Measurements from ENCODE around the gene KLHL28. TPM values are rescaled to one million over a fixed set of nuclear protein-coding genes. Genes with fewer than 3 reads are reported as not detected.
"Not testable (repeated sequence)": the region's sequence is repeated elsewhere in the genome, so short reads cannot be mapped to it uniquely, and the experiment has no call there.

Gene KLHL28
- total RNA-seq, 1 donor from 2014 or later, result 19.3 TPM

- intact Hi-C loops (cut with micrococcal nuclease), result loop anchor here (1.0 kb wide), 6 partner anchors 14 to 371 kb away; partner anchors contain the start of genes FKBP3, KLHL28, MIS18BP1 and PRPF39
These were observed 63.9 kb downstream of the KLHL28 start for GRCh38 chr14:44897845-44898151.

DNA sequence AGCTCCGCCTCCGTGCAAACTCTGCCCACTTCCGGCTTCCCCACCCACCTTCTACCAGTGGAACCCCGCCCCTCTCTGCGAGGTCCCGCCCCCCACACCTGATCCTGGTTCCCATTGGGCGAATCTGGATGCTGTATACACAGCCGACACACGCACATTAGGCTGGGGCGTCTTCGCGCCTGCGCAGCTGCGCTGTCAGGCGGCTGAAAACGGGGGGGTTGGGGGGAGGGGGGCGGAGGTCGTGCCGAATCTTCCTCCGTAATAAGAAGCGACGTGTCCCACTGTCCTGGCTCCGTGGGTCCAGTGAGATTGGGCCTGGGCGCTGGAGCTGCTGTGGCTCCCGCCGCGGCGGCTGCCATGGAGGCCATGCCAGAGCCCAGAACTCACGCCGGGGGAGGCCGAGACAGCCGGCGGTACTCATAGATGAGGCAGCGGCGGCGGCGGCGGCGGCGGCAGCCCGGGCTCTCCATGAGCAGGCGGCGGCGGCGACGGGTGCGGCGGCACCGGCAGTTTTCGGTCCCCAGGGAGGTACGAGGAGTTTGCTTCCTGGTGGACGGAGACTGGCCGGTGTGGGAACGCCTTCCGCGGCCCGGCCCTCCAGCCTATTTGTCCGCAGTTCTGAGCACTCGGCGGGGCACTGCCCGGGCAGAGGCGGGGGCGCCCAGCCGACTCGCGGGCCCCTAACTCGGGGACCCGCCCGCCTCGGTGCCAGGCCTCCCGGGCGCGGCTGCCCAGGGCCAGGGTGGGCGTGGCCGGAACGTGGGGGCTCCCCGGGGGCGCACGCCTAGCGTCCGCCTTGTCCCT is 64.5 kb downstream of the KLHL28 start:
- intact Hi-C loops (cut with micrococcal nuclease), result loop anchor here (1.0 kb wide), 6 partner anchors 14 to 371 kb away; partner anchors contain the start of genes FKBP3, KLHL28, MIS18BP1 and PRPF39

GRCh38 chr14:44896275-44897040 is 65.3 kb downstream of the KLHL28 start:
- intact Hi-C loops (cut with micrococcal nuclease), result loop anchor here (1.0 kb wide), 6 partner anchors 15 to 372 kb away; partner anchors contain the start of genes FKBP3, KLHL28, MIS18BP1 and PRPF39

DNA sequence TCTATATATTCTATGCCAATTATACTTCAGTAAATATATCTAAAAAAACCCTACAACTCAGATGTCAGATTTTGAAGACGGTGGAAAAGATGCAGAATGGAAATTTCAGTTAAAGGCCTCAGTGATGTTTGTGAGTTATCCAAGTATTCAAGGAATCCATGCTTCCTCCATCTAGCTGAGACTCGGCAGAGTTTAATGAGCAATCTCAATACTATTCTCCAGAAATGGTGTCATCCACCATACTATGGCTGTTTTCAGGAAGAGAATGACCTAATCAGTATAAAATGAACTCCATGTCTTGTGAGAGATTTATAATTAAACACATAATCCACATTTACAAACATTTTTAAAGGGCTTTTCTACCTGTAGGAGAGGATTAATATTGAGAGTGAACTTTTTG is 66.0 kb downstream of the KLHL28 start:
- intact Hi-C loops (cut with micrococcal nuclease), result no loop called here

DNA sequence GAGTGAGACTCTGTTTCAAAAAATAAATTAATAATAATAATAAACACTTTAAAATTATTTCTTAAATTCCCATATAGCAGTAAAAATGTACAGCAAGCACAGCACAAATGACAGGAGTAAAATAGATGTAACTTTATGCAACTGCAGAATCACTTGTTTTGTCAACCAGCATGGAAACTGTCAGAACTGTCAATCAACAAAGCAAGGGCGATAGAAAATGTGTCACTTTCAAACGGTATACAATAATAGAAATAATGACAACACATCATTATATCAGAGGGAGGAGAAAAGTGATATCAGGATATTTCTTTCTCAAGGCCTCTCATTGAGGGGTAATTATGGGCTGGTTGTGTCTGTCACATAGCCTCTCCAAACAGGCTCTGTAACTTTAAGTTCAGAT is 68.2 kb downstream of the KLHL28 start:
- intact Hi-C loops (cut with micrococcal nuclease), result no loop called here

- intact Hi-C loops (cut with micrococcal nuclease), result not testable (repeated sequence)
These were observed 69.9 kb downstream of the KLHL28 start for GRCh38 chr14:44891726-44892372.

GRCh38 chr14:44889595-44890471 is 71.9 kb downstream of the KLHL28 start:
- intact Hi-C loops (cut with micrococcal nuclease), result no loop called here

DNA sequence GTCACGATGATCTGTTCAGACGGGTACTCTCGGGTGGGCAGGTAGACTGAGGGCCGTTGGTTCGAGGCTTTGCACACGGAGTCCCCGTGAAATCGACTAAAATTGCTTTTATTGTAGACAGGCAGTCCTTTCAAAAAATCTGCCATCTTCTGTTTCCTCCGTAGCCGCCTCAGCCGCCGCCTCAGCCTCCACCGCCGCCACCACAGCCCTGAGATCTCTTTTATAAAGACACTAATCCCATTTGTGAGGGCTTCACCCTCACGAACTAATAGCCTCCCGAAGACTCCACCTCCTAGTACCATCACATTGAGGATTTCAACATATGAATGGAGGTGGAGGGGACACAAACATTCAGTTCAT is 74.2 kb downstream of the KLHL28 start:
- intact Hi-C loops (cut with micrococcal nuclease), result no loop called here

- intact Hi-C loops (cut with micrococcal nuclease), result no loop called here
These were observed 74.7 kb downstream of the KLHL28 start for GRCh38 chr14:44886860-44887595.

- intact Hi-C loops (cut with micrococcal nuclease), result no loop called here
These were observed 81.0 kb downstream of the KLHL28 start for GRCh38 chr14:44880791-44881190.

Other genes with a start within 250 kb of the KLHL28 start
- 11.3 and 11.5 TPM in 2 replicates for gene TOGARAM1, start 243 bp upstream of the KLHL28 start, total RNA-seq
- 44.0 and 46.2 TPM in 2 replicates for gene PRPF39, start 122.2 kb upstream of the KLHL28 start, total RNA-seq
- gene FKBP3, start 172.5 kb upstream of the KLHL28 start, total RNA-seq, result 51.3 and 53.2 TPM in 2 replicates
- gene FANCM, start 174.0 kb upstream of the KLHL28 start, total RNA-seq, result 13.1 and 15.4 TPM in 2 replicates

Data from T-helper 1 cell treated with Interleukin-12 subunit alpha and Interleukin-12 subunit beta and Interleukin-4 antibody, amounts not matched to agents 30 ng/mL and 1 ng/mL, for 36 hours (primary cell).